LNCAP (cell line): Measurements from ENCODE around the gene OVOL2.

Experiments
- TF ChIP-seq, protein P1 (sequence below): fragments of 450-650 bp; IDR thresholded peaks from 2 replicates; pipeline ENCODE4 v1.5.1; 2017; ENCODE audit warnings: mild to moderate bottlenecking

The OVOL2 gene

DNA sequence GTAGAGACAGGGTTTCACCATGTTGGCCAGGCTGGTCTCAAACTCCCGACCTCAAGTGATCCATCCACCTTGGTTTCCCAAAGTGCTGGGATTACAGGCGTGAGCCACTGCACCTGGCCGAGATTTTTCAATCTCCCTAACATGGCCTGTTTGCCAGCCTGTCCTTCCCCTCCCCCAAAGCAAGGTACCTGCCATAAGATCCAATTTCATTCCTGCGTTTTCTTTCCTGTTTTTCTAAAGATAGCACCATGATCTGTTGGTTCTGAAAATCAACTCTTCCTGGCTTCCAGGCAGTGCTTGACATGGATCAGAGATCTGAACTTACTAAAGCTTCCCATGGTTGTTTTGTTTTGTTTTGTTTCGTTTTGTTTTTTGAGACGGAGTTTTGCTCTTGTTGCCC, 81.4 kb downstream of the OVOL2 start:
- TF ChIP-seq, protein P1, sequence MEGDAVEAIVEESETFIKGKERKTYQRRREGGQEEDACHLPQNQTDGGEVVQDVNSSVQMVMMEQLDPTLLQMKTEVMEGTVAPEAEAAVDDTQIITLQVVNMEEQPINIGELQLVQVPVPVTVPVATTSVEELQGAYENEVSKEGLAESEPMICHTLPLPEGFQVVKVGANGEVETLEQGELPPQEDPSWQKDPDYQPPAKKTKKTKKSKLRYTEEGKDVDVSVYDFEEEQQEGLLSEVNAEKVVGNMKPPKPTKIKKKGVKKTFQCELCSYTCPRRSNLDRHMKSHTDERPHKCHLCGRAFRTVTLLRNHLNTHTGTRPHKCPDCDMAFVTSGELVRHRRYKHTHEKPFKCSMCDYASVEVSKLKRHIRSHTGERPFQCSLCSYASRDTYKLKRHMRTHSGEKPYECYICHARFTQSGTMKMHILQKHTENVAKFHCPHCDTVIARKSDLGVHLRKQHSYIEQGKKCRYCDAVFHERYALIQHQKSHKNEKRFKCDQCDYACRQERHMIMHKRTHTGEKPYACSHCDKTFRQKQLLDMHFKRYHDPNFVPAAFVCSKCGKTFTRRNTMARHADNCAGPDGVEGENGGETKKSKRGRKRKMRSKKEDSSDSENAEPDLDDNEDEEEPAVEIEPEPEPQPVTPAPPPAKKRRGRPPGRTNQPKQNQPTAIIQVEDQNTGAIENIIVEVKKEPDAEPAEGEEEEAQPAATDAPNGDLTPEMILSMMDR = no peak
